Activated CD4-positive, alpha-beta T cell treated with anti-CD3 and anti-CD28 coated beads, Interleukin-2, amount 50 U/mL, for 48 hours (primary cell): Measurements from ENCODE around the gene NECTIN1.

ENCODE experiments used
- DNase-seq, 2 experiments: peaks; one replicate each; pipeline ENCODE4 v3.0.0-alpha.2; 2020

NECTIN1 gene, protein sequence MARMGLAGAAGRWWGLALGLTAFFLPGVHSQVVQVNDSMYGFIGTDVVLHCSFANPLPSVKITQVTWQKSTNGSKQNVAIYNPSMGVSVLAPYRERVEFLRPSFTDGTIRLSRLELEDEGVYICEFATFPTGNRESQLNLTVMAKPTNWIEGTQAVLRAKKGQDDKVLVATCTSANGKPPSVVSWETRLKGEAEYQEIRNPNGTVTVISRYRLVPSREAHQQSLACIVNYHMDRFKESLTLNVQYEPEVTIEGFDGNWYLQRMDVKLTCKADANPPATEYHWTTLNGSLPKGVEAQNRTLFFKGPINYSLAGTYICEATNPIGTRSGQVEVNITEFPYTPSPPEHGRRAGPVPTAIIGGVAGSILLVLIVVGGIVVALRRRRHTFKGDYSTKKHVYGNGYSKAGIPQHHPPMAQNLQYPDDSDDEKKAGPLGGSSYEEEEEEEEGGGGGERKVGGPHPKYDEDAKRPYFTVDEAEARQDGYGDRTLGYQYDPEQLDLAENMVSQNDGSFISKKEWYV

DNA sequence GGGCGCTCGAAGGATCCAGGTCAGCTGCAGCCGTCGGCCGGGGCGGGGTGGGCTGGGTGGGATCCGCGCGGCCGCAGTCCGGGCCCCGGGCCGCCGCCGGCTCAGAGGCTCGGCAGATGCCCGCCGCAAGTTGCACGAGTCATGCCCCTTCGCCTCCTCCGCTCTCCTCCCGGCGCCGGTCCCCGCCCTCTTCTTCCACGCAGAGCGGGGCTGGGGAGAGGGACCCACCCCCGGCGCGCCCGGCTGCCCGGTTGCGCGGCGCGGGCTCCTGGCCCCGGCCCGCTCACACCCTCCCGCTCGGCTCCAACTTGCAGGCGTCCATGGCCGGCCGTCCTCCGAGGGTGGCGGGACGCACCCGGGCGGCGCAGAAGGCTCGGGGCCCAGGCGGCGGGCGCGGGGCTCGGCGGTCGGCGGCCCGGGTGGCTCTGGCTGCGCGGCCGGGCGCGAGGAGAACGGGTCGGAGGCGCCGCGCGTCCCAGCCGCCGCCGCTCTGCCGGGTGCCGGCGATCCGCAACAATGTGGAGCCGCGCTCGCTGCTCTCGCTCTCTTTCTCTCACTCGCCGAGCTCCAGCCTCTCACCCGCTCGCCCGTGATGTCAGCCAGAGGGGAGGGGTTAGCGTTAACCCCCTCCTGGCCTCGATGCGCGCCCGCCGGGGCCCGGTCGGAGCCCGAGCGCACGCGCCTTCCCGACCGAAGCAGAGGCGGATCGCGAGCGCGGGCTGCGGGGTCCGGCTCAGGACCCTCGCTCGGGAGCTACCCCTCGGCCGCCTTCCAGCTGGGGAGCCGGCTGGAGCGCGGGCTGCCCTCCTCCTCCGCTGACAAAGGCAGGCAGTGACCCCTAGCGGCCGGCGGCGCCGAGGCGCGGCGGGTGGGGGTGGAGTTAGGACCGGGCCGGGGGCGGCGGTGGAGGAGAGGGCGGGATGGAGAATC, at the start of gene NECTIN1:
Gene NECTIN1 (minus strand): TSS at position 550 of the 930 bp plus-strand sequence. CDS start 647 bp downstream, outside the sequence.
- DNase-seq = peak; percentile 90 to 91

DNA sequence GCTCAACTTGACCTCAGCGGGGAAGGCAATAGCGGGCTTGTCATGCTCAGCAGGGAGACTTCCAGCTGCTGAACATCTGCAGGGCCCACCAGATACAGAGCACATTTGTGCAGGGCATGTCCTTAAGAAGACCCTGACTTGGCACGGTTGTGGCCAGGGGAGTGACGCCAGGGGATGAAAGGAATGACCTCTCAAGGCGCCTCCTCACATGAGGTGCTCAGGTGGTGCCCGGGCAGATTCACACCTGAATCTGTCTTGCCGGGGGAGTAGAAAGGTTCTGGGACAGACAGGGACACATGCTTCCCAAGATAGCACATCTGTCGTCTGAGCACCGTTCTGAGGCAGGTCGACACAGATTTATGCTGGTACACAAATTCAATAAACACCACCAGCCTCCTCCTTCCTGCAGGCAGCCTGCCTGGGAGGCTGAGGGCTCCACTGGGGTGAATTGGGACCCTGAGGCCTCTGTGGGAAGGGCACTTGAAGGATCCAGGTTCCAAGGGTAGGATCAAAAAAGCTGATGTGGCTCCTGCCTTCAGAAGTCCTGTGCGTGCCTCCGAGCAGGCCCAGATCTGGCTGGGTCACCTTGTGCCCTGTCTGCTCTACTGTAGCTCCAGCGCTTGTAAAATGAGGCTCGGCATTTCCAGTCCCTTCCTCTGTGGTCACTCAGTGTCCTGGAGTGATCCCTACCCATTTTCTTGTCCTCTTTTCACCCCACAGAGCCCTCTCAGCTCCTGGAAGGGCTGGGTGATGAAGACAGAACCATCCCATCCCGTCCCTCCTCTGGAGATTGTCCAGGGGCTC, 49.6 kb upstream of the NECTIN1 start:
- DNase-seq = no peak

DNA sequence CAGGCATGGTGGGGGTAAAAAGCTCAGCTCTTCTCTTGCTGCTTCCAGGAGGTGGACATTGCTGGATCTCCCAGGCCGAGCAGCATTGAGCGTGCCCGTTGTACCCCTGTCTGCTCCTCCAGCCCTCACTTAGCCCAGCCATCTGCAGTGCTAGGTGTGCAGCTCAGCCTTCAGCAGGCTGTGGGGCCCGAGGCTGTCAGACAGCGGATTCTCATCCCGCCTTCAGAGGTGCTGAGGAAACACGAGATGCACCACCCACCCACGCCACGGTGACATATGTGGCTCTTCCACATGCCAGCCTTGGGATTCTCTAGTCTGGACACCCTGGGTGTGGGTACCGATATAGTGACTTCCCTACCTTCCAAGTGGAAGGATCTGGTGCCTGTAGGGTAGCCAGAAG, 48.9 kb upstream of the NECTIN1 start:
- DNase-seq = no peak

DNA sequence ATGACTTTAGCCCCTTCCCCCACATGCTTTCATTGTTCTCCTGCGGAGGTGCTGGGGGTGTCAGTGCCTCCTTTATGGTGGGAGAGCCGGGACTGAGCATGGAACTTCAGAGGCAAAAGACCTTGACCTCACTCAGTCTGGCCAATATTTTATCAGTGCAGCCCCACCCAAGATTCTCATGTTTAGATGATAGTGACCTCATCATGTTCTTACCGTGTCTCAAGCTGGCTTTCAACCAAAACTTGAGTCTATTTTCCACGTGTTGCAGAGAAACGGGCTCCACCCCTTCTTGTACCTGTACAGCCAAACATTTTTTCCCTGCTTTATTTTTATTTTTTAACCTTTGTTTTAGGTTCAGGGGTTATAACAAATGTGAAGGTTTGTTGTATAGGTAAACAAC, 47.7 kb upstream of the NECTIN1 start:
- DNase-seq = no peak

DNA sequence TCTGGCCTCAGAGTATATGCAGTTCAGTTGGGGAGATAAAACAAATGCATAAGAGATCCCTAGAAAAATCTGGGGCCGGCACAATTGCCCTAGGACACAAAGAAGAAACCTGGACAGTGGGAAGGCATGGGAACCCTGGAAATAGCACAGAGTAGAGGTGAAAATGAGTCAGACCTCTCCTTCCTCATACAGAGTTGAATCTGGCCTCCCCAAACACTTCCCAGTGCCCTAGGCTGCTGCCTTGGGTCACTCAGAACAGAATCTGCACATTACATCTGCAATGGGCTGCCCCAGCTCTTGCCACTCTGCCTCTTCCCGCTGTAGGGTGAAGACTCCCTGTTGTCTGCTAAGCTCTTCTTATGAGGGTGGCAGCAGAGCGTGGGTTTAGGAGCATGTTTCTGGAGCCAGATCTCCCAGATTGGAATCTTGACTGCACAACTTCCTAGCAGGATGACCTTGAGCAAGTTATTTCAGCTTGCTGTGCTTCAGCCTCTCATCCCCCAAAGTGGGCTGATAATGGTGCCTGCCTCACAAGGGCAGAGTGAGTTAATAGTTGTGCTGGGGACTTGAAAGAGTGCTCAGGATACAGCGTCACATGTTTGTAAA, 47.1 kb upstream of the NECTIN1 start:
- DNase-seq = no peak

DNA sequence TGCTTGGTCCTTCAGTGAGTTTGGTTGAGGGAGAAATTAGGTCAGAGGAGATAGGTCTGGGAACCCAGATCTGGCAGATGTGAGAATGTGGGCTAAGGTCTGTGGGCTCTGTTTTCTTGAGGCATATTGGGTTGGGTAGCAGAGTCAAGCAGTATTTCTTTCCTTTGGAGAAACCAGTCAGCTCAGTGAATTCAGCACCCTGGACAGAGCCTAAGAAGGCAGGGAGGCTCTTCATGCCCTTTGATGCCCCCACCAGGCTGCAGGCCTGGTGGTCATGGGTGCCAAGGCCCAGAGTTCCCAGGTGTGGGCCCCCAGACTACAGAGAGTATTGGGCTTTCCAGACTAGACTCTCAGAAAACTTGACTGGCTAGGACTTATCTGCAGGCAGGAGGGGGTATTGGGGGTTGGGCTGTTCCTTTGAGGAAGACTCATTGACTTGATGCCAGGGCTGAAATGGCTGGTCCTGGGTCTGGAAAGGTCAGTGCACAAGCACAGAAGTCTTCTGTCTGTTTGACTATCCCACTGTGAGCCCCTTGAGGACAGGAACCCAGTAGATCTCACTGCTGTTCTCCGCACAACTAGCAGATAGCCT, 45.3 kb upstream of the NECTIN1 start:
- DNase-seq = peak in 1 of 2 experiments; percentile 16

DNA sequence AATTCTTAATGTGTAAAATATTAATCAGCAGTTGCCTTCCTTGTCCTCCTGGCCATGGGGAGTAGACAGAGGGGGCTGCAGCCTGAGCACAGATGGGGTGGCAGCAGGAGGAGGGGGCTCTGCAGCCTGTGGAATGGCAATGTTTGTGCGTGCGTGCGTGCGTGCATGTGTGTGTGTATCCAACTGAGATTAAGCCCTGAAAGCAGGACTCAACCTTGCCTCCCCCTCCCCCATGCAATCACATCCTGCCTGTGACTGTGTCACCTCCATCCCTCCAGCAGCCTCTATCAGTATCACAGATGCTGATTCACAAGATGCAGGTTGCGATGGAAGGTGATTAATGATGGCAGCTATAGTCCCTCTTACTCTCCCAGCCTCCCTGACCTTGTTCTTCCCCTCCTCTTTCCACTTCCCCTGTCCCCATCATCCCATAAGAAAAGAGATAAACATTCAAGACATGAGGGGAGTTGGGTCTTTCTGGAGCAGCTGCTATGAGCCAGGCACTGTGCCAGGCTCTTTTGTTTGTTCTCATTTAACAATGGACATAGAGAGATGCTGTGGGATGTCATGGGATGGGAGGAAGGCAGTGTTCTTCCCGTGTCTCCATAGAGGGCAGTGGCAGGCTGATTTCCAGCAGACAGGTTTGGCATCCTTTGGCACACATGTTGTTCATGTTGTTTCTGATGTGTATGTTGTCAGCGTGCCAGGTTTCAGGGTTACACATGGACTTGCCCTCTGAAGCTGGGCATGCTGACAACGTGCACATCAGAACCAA, 43.8 kb upstream of the NECTIN1 start:
- no peak for DNase-seq

DNA sequence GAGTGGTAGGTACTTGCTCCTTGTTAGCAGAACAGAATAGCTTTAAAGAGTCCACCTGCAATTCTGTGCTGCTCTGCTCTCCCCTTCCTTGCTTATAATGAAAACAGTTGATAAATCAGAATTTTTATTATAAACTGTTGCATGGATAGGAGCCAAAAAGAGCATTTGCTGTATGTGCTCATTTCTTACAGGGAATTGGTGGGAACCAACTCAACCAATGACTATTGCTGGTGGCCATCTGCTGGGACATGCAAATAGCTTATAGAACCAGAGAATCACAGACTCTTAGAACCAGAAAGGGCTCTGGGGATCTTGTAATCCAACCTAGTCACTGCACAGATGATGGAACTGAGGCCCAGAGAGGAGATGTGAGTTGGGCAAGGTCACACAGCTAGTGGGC, 43.1 kb upstream of the NECTIN1 start:
- DNase-seq = no peak

DNA sequence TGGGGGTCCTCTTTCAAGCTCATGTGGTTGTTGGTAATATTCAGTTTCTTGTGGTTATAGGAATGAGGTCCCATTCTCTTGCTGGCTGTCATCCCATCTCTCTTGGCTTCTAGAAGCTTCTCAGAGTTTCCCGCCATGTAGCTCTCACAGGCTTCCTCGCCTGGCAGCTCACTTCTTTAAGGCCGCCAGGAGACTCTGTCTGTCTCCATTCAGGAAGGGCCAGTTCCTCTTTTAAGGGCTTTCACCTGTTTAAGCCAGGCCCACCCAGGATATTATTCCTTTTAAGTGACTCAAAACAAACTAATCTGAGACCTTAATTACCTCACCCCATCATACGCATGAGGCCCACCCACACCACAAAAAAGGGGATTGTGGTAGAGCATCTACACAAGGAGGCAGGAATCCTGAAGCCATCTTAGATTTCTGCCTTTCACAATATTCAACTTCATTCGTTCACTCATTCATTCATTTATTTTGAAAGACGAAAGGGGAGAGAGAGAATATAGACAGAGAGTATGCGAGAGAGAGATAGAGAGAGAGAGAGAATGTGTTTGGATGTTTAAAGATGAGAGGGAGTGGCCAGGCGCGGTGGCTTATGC, 42.3 kb upstream of the NECTIN1 start:
- DNase-seq = no peak

DNA sequence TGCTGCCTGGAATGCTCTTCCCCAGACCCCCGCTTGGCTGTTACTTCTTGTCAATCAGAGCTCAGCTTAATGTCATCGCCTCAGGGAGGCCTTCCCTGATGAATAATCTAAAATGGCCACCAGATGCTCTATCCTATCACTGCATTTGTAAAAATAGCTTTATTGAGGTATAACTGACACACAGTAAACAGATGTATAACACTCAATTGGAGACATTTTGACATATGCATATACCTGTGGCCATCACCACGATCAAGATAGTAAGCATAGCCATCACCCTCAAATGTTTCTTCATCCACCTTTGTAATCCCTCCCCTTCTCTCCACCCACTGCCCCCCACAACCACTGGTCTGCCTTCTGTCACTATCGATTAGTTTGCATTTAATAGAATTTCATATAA, 36.6 kb upstream of the NECTIN1 start:
- DNase-seq = no peak

DNA sequence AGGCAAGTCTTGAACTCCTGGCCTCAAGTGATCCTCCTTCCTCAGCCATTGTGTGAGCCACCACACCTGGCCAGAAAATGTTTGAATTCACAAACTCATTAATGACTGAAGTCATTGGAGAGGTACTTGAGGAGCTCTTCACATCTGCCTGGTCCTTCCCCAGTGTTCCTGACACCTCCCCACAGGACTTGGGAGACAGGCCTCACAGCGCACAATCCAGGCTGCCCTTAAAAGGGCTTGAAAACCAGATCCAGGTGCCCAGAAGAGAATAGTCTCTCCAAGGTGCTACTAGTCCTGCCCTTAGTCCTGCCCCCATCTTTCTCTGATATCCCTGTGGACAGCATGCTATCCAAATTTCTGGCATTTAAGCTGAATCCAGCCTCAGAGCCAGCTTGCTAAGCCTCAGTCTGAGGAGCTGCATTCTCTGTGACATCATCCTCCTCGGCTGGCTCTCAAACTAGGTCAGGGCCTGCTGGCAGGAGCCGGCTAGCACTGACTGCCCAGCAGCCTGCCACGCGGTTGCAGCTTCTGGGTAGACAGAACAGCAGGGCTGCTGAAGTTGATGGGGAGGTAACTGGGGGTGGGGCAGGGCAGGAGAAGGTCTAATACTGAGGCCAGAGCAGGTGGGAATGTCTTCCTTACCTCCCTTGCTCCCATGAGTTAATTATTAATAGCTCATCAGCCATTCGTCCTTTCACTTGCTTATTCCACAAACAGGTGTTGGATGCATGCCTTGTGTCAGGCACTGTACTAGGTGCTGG, 35.3 kb upstream of the NECTIN1 start:
- DNase-seq = no peak

DNA sequence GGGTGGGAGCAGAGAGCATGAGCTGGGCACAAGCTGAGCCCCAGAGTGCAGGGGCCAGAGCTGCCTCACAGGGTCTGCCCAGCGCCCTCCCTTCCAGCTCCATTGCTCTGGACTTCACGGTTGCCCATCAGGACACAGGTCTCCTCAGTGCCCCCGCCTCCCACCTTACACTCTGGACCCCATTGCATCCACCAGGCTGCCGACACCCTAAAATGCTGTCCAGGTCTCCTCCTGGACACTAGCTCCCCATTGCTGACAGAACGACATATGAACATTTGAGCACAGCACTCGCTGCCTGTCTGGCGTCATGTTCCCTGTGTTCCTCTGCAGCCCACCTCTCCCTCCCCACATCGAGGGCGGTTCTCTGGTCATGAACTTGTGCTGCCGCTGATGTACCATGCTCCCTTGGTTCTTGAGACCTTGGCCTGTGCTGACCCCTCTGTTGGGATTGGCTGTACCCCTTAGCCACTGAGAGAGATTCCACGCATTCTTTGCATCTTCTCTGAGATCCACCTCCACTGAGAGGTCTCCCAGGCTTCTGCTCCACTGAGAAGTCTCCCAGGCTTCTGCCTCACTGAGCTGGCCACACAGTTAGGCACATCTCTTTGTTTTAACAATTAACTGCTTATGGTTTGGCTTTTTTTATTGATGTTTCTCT, 34.2 kb upstream of the NECTIN1 start:
- no peak for DNase-seq

DNA sequence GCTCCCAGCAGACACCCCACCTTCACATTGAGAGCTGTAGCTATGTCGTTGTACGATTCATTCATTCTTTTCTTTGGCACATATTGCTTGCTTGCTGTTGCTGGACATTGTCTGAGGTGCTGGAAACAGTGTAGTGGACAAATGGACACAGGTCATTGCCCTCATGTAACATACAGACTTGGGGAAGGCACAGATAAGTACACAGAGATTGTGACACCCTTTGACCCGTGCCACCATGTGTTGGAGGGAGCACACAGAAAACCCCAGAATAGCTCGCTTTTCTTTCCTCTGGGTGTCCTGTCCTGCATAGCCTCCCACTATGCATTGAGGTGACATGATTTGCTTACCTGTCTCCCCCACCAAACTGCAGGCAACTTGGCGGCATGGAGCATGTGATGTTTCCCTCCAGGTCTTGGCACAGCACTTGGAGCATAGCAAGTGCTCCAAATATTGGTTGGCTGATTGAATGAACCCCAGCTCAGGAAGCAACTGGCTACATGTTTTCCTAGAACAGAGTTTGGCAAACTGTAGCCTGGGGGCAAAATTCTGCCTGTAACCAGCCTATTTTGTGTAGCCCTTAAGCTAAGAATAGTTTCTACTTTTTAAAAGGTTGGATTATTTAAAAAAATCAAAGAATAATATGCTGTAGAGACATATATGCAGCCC, 30.9 kb upstream of the NECTIN1 start:
- DNase-seq = no peak

DNA sequence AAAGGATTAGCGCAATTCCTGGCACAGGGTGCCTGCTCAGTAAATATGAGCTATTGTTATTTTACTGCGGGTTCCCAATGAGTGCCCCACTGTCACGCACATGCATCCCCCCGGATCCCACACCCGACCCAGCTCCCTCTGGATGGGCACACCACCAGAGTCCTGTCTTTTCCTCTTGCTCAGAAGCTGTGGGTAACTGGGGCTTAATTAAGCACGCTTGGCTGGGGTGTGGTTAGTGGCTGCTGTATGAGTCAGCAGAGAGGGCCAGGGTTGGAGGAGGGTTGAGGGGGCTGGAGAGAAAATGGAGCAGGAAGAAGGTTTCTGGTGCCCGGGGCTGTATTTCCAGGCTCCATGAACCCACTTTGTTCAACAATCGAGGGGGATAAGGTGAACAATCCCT, 30.3 kb upstream of the NECTIN1 start:
- DNase-seq = no peak

DNA sequence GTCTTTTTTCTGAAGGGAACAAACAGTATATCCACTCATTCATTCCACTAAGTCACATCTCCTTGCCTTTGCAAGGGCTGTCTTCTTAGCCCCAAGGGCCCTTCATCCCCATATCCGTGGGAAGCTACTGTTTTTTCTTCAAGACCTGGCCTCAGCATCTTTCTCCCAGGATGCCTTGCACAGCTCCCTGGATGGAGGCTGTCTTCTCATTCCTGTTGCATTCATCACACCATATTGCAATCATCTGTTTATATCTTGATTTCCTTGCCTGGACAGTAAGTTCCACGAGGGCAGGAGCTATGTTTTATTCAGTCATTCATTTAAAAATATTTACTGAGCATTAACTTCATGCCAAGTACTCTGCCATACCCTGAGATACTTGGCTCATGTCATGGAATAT, 29.3 kb upstream of the NECTIN1 start:
- DNase-seq = no peak

DNA sequence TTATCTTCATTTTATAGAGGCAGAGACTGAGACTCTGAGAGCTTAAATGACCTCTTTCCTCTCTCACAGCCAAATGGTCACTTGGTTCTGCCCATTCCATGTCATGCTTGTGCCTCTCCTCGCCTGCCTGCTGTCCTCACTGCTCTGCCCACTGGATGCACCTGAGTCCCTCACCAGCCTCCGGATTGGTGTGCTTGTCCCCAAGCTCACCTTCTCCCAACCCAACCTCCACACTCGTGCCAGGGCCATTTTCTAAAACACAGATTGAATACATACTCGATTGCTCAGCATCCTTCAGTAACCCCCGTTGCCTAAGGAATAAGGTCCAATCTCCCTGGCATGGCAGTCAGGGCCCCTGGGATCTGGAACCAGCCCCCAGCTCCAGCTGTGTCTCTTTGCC, 28.4 kb upstream of the NECTIN1 start:
- DNase-seq = no peak

DNA sequence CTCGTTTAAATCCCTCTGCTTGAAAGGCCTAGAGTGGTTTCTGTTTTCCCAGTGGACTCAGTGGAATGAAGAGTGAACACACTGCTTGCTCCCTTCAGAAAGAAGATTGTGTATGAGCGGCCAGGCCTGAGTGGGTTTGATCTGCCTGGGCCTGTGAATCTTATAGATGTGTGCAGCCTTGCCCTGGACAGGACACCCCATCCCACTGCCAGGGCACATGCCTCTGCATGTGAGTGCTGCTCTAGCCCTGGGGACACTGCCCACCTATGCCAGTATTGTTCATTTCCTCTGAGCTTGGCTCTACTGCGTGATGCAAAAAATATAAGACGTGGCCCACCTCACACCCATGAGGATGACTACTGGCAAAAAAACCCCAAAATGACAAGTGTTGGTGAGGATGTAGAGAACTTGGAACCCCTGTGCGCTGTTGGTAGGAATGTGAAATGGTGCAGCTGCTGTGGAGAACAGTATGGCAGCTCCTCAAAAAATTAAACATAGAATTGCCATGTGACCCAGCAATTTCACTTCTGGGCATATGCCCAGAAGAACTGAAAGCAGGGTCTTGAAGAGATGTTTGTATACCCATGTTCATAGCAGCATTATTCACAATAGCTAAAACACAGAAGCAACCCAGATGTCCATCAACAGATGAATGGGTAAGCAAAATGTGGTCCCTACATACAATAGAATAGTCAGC, 27.3 kb upstream of the NECTIN1 start:
- DNase-seq = no peak
